ENCODE data around the gene ETFA.

Gene ETFA
- 34.3 to 118 (median 50.0) reads per million in 3 experiments for total RNA-seq

DNA sequence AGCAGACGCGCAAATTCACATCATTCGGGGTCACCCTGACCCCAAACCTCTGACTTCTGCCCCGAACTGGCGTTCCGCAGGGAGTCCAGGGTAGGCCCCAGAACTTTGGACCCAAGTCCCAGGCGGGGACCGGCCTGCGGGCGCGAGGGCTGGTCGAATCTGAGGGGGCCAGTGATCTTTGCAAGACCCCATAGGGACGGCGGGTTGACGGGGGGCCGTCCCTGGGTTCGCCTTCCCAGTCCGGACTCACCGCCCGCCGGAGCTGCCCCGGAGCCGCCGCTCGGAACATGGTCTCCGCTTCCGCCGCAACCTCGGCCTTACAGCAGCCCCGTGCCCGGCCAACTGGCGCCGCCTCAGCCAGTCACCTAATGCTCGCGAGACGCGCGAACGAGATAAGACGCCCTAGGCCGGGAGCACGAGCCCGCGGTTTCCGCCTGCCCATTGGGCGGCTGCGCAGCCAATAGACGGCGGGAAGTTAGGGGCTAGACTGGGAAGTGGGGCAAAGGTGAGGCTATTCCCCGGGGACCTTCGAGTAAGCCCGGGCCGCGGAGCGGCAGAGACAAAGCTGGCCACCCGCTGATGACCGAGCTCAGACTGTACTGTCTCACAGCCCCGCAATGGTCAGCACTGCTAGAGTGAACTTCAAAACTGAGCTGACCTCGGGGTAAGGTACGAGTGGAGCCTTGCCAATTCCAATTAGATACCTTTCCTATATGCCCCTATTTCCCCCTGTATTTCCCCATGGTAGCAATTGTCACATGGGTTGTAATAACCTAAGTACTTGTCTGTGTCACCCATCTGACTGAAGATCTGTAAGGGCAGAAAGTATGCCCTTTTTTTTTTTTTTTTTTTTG is at the start of gene ETFA:
Gene ETFA, minus strand, starts transcription at position 370 of the 854 bp plus-strand sequence. Its CDS starts 81 bp downstream, at position 289.
- peak; percentile 81 for DNase-seq

DNA sequence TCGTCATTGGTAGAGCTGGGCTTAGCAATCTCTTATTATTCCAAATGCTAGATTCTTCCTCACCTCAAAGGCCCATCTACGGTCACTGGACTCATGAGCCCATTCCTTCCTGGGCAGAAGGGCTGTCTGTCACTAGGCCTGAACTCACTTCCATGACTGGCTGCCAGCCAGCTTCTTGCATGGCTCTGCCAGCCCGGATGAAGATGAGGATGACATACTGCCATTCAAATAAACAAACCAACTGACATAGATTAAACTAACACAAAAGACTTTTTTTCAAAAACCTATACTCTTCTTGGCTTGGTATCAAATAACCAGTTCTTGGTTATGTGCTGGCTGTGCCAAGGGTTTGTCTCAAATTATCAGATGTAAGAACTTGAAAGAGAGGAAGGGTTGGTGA is 49.1 kb upstream of the ETFA start:
- no peak for DNase-seq

DNA sequence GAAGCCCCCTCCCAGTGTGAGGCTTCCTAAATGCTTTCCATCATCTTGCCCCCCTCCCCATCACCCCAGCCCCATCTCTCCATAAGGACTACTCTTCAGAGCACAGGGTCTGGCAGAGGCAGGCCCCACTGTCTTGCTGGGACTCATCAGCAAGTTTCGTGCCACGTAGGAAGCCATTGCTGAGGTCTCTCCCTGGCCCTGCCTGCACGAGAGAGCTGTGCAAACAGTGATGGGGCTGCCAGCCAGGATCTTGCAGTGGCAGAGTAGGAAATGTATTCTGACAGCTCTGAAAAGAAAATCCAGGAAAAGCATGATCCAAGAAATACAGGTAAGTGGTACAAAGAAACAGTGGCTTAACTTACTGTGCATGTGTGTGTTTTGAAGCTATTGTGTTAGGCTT is 47.9 kb upstream of the ETFA start:
- no peak for DNase-seq

DNA sequence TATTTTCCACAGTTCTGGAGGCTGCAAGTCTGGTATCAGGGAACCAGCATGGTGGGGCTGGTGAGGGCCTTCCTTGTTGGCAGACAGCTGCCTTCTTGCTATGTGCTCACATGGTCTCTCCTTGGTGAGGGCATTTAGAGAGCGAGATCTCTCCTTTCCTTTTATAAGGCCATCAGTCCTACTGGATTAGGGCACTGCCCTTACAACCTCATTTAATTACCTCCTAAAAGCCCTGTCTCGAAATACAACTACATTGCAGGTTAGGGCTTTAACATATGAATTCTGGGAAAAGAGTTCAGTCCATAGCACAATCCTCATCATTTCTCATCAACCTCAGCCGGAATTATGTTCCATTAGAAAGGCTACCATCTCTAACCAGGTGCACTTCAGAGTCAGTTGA is 47.2 kb upstream of the ETFA start:
- DNase-seq = no peak

DNA sequence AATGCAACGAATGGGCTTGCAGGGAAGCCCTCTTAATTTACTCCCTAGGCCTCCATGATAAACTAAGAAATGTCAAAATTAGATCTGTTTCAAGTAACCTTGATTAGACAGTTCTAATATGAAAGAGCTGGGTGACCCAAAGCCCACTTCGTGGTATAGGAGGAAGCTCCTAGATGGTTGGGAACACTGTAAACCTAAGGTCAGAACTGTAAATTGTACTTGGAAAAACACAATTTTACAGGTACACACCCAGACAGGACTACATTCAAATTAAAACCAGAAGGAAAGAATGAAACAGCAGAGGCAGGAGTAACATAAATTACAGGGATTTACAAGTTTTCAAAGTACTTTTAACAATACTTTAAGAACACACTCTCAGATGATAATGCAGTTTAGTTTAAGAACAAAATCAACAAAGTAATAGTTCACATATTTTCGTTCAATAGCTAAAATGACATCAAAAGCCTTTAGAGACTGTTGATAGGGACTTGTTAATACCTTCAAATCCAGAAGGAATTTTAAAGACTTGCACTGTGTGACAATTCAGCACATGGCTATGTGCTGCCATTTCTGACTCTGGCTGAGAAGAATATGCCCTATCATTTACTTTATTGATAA is 43.7 kb upstream of the ETFA start:
- DNase-seq = no peak

DNA sequence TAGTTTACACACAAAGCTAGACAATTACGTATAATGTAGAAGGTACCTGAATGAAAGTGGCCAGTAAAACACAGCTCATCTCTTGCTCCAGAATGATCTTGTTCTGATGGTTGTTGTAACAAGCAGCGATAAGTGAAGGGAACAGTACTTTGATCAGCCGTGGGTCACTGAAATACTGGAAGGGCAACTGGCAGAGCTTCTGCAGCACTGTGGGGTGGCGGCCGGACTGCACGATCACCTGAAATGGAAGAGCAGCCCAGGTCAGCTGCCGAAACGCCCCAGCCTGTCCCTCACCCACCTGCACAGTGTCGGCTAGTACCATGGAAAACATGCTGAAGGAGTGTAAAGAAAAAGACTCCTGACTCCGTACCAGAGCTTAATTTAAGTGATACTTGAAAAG is 42.6 kb upstream of the ETFA start:
- no peak for DNase-seq

DNA sequence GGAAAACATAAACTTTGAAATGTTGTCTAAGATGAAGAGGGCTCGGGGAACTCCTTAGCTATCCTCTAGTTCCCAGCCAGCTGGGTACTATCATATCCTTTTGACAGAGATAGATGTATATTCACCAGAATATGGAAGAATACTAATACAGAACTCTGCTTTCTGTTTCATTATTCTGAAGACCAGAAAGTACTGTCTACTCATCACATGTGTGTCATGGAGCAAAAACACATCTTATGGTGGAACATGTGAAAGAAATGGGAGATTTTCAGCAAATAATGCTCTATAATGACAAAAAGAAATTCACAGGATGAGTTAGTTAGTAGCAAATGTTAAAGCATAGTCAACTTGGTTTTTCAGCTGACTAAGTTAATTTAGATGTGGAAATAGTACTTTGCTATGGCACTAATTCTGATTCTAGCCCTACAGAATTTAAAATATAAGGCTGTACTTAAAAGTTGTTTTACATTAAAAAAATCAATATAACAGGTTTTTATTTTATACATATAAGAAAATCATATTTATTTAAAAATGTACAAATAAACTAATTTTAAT is 41.8 kb upstream of the ETFA start:
- no peak for DNase-seq

DNA sequence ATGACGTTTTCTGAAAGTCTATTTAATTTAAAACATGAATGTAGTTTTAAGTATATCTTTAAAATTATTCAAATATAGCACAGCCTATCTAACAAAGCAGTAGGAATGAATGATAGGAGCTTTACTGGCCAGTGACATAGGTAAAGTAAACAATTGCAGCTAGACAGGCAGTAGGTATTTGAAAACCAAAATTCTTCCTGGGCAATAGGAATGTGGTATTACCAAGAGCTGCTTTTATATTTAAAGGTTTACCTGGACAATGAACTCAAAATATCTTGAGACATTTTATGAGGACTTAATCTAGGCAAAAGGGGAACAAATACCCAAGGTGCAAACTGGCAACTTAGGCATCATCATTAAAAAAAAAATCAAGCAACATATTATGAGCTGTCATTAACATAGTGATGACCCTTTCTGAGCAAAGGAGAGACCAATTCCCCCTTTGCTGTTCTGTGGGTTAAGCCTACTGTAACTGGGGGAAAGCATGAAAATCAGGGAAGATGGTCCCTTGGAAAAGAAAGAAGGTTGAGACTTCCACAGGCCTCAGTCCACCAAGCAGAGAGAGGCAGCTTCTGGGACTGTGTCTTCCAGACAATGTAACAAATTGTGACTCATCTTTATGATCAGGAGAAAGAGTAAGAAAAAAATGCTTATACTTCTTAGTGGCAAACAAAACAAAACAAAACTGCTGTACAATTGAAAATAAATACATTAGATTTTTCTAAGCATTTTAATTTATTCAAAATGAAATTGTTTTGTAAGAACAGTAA is 38.2 kb upstream of the ETFA start:
- no peak for DNase-seq

DNA sequence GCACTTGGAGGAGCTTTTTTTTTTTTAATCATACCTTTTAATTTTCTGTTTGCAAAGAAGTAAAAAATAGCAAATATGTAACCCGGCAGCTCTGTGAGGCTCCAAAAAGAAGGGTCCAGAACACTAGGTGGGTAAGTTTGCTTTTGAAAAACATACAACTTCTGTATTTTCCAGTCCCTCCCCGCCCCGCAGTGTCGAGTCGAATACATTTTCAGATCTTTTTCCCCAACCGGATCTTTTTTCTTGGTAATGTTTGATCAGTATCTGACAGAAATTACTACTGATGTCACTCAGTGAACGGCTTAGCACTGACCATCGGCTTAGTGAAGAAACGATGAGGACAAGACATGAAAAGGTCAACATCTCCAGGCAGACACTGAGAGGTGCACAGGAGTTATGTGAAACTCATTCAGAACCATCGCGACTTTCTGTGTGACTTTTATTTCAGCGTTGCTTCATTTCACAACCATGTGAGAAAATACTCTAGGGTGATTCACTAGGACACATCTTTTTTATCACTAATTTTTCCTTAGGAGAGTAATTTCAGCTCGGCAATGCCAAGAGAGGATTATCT is 36.3 kb upstream of the ETFA start:
- DNase-seq = no peak

DNA sequence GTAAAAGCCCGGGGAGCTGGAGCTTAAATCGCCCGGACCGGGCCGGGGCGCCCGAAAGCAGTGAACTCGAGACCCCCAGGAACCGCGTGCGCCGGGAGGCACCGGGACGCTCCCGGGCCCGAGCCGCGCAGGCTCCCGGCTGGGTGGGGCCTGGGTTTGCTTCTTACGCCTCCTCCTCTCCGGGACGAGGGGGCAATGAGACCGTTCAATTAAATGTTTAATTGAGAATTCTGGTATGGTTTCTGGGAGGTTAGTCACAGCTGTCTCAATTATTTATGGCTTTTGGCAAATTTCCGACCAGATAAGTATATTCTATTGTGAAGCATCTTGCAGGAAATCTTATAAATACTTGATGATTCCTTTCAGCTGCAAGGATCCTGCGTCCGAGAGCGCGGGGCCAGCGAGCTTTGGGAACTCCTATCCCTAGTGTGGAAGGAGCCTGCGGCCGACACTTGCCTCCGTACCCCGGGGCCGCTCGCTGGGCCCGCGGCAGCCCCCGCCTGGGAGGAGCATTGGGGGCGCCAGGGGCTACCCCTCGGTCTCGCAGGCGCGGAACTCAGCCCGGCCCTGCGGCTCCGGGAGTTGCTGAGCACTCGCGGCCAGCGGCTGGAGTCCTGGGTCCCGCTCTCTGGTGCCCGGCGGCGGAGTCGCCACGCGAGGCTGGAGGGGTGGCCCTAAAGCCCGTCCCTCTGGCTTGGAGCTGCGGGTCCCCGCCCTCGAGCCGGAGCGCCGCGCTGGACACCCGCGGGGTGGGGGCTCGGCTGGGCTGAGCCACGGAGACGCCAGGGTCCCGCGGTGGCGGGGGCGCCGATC is 35.6 kb upstream of the ETFA start:
- no peak for DNase-seq

DNA sequence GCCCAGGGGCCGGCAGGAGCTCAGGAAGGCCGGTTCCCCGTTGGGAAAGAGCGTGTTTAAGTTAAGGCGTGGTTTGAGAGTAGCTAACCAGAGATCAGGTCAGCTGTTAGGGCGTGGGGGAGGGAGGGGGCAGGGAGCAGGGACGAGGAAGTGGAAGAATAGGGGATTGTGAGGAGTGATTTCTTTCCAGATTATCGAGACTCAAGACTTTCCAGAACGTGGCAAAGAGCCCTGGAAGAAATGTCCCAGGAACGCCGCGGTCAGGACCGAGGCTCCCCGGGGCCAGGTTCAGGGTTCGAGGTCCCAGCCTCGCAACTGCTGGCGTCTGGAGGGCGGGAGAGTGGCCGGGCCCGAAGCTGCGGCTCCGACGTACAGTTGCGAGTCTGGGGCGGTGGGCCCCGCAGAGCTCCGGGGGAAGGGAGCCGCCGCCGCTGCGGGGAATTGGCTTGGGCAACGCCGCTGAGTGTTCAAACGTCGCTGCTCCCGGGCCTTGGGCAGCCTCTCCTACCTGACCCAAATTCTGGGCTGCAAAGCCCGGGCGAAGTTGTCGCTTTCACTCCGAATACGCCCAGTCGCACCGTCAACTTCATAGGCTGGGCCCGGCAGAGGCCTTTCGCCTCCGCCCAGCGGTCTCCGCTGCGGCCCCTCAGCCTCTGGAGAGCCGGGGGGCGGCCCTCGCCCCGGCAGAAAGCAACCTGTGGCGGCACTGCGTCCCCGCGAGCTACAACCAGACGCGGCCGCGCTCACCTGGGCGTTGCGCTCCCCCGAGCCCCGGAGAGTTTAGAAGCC is 34.8 kb upstream of the ETFA start:
- DNase-seq = no peak

DNA sequence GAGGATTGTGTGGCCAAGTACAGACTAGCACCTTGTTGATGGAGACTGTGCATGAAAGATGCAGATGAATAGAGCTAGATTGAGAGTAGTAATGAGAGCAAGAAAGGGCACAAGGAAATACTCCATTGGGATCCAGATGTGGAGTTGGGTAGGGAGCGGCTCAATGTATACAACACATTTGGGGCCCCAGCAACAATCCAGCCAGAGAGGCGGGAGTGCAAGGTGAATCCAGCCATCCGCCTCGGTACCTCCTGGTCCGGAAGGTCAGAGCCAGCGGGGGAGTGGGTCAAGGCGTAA is 34.3 kb upstream of the ETFA start:
- no peak for DNase-seq

DNA sequence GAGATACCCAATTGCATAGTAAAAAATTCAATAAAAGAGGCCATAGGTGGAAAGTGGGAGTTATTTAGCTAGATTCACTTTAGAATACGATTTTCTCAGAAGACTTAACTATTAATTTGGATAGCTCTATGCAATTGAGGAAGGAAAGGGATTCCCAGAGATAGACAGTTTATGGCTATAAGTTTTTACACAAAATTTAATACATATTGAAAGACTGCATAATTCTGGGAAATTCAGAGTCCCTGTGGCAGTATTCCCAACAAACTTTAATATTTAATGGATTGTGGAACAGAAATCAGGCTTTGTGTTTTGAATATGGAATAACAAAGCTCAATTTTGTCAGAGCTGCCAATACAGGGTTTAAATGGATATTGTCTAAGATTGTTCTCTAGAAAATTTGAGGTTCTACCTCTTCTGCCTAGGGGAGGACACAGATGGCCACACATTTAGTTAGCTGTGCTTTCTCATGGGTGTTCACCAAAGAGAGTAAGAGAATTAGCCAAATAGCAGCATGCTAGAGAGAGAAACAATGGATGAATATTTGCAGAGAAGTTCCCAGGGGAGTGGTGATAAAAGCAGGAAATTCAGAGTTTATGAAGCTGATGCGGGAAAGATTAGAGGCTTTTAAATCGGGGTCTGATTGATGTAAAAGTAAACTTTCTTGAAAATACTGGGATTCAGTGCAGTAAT is 33.8 kb upstream of the ETFA start:
- no peak for DNase-seq

DNA sequence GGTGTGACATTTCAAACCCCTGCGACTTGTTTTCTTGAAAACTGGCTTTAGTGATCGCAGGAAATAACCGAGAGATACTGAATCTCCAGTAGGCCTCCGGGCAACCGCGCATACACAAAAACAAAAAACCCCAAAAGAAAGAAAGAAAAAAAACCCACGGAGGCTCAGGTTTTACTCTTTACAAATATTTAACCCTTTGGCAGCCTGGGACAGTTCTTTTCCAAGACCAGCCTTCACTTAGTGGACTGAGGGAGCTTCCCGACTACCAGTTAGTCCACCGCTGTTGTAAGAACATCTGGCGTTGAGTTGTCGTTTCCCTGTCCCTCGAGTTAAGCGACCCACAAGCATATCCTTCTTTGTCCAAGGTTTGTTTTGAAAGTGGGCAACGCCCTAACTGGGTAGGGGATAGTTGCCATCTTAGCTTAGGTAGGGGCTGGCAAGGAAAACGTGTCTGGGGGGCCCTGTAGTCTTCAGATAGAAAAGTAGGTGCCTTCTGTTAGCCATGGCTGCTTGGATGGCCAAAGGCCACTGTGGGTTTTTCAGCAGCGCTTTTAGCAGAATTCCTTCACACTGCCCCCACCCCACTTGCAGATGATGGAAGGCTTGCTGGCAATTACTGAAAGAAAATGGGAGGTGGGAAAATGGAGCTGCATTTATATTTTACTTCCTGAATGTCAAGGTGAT is 32.2 kb upstream of the ETFA start:
- DNase-seq = no peak

DNA sequence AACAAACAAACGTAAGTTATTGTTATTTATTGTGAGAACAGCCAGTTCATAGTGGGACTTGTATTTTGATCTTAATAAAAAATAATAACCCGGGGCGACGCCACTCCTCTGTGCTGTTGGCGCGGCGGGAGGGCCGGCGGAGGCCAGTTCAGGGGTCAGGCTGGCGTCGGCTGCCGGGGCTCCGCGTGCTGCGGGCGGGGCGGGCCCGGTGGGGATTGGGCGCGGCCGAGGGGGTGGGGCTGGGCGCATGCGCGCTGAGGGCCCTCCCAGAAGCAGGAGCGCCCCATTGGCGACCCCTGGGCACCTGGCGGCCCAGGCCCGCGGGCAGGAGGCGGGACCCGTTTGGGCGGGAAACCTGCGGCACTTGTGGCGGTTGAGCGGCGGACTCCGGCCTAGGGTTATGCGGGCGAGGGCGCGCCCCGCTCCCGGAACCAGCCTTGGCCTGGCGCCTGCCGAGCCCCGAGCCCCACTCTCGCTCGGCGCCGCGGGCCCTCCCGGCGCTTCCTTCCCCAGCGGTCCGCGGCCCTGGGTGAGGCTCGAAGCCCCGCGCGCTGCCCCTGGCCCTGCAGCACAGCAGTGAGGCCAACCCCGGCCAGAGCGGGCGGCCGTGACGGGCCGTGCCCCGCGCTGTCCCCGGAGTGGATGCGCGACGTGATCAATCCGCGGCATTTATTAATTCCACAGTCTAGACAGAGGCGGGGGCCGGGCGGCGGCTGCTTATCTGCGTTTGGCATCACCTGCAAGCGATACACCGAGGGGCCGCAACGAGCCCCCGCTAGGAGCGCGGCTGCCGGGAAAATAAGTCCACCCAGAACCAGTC is 31.3 kb upstream of the ETFA start:
- DNase-seq = no peak

DNA sequence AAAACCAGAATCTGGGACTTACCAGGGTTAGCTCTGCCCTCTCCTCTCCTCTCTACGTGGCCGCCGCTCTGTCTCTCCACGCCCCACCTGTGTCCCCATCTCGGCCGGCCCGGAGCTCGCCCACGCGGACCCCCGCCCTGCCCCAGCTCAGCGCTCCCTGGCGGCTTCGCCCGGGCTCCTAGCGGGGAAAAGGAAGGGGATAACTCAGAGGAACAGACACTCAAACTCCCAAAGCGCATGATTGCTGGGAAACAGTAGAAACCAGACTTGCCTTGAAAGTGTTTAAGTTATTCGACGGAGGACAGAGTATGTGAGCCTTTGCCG is 30.8 kb upstream of the ETFA start:
- no peak for DNase-seq

DNA sequence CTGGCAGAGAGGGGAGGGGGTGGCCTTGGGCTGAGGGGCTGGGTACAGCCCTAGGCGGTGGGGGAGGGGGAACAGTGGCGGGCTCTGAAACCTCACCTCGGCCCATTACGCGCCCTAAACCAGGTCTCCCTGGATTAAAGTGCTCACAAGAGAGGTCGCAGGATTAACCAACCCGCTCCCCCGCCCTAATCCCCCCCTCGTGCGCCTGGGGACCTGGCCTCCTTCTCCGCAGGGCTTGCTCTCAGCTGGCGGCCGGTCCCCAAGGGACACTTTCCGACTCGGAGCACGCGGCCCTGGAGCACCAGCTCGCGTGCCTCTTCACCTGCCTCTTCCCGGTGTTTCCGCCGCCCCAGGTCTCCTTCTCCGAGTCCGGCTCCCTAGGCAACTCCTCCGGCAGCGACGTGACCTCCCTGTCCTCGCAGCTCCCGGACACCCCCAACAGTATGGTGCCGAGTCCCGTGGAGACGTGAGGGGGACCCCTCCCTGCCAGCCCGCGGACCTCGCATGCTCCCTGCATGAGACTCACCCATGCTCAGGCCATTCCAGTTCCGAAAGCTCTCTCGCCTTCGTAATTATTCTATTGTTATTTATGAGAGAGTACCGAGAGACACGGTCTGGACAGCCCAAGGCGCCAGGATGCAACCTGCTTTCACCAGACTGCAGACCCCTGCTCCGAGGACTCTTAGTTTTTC is 30.2 kb upstream of the ETFA start:
- DNase-seq = no peak

DNA sequence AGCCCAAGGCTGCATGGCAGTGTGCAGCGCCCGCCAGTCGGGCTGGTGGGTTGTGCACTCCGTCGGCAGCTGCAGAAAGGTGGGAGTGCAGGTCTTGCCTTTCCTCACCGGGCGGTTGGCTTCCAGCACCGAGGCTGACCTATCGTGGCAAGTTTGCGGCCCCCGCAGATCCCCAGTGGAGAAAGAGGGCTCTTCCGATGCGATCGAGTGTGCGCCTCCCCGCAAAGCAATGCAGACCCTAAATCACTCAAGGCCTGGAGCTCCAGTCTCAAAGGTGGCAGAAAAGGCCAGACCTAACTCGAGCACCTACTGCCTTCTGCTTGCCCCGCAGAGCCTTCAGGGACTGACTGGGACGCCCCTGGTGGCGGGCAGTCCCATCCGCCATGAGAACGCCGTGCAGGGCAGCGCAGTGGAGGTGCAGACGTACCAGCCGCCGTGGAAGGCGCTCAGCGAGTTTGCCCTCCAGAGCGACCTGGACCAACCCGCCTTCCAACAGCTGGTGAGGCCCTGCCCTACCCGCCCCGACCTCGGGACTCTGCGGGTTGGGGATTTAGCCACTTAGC is 29.6 kb upstream of the ETFA start:
- no peak for DNase-seq
